Liver (tissue), 3 donors: ENCODE results near the gene PTH2.

Experiments used
- GABPA ChIP-seq, 2 donors: IDR thresholded peaks in 1 of 2; conservative IDR thresholded peaks in 1 of 2; 2 replicates each; pipeline ENCODE4 v1.6.1; 2016; ENCODE audit warnings: antibody characterized with exemption in 2 of 2, mild to moderate bottlenecking in 1 of 2, moderate library complexity in 1 of 2
- JUND ChIP-seq, 2 donors: IDR thresholded peaks; 2 replicates each; pipeline ENCODE4 v1.6.1; 2016; ENCODE audit warnings: antibody characterized with exemption in 2 of 2
- RAD21 ChIP-seq, 2 donors: IDR thresholded peaks; 2 replicates each; pipeline ENCODE4 v1.6.1; 2016; ENCODE audit warnings: antibody characterized with exemption in 2 of 2, mild to moderate bottlenecking in 2 of 2
- TF ChIP-seq, protein P1 (sequence below): fragments of 150-350 bp; IDR thresholded peaks from 2 replicates; pipeline ENCODE4 v1.5.1; 2017; ENCODE audit warnings: improper control_type of control experiment, low read depth, low read length; ENCODE audit not compliant: missing input control
- TF ChIP-seq, protein P2 (sequence below): IDR thresholded peaks from 2 replicates; pipeline ENCODE4 v1.6.1; 2016; ENCODE audit warnings: antibody characterized with exemption, mild to moderate bottlenecking
- TF ChIP-seq, protein P3 (sequence below): IDR thresholded peaks from 2 replicates; pipeline ENCODE4 v1.6.1; 2016; ENCODE audit warnings: antibody characterized with exemption
- donor health status: healthy.
- donor health status: healthy.

DNA sequence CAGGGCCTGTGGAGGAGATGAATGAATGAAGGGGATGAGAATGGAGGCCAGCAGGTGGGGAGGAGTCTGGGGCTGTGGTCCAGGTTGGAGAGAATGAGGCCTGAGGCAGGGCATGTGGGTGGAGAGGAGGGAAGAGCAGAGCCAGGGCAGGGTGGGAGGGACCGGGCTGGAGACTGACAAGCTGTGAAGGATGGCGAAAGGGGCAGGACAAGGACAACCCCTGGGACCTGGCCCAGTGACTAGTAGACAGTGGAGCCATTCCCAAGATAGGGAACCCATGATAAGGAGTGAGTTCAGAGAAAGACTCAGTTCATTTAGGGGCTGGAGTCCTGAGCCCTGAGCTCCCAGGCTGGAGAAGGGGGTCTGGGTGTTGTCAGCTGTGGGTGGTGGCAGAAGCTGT, 3.0 kb downstream of the PTH2 start:
- TF ChIP-seq GABPA (IDR thresholded peaks at IDR 0.05 in 1 of 2, conservative IDR thresholded peaks at IDR 0.05 in 1 of 2) (no peak), JUND (IDR thresholded peaks at IDR 0.05) (no peak), RAD21 (IDR thresholded peaks at IDR 0.05) (no peak)
- TF ChIP-seq, protein P1, sequence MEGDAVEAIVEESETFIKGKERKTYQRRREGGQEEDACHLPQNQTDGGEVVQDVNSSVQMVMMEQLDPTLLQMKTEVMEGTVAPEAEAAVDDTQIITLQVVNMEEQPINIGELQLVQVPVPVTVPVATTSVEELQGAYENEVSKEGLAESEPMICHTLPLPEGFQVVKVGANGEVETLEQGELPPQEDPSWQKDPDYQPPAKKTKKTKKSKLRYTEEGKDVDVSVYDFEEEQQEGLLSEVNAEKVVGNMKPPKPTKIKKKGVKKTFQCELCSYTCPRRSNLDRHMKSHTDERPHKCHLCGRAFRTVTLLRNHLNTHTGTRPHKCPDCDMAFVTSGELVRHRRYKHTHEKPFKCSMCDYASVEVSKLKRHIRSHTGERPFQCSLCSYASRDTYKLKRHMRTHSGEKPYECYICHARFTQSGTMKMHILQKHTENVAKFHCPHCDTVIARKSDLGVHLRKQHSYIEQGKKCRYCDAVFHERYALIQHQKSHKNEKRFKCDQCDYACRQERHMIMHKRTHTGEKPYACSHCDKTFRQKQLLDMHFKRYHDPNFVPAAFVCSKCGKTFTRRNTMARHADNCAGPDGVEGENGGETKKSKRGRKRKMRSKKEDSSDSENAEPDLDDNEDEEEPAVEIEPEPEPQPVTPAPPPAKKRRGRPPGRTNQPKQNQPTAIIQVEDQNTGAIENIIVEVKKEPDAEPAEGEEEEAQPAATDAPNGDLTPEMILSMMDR, result no peak
- TF ChIP-seq, protein P2, sequence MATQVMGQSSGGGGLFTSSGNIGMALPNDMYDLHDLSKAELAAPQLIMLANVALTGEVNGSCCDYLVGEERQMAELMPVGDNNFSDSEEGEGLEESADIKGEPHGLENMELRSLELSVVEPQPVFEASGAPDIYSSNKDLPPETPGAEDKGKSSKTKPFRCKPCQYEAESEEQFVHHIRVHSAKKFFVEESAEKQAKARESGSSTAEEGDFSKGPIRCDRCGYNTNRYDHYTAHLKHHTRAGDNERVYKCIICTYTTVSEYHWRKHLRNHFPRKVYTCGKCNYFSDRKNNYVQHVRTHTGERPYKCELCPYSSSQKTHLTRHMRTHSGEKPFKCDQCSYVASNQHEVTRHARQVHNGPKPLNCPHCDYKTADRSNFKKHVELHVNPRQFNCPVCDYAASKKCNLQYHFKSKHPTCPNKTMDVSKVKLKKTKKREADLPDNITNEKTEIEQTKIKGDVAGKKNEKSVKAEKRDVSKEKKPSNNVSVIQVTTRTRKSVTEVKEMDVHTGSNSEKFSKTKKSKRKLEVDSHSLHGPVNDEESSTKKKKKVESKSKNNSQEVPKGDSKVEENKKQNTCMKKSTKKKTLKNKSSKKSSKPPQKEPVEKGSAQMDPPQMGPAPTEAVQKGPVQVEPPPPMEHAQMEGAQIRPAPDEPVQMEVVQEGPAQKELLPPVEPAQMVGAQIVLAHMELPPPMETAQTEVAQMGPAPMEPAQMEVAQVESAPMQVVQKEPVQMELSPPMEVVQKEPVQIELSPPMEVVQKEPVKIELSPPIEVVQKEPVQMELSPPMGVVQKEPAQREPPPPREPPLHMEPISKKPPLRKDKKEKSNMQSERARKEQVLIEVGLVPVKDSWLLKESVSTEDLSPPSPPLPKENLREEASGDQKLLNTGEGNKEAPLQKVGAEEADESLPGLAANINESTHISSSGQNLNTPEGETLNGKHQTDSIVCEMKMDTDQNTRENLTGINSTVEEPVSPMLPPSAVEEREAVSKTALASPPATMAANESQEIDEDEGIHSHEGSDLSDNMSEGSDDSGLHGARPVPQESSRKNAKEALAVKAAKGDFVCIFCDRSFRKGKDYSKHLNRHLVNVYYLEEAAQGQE, result no peak
- TF ChIP-seq, protein P3, sequence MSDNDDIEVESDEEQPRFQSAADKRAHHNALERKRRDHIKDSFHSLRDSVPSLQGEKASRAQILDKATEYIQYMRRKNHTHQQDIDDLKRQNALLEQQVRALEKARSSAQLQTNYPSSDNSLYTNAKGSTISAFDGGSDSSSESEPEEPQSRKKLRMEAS, result no peak
